NK-92 treated with Interleukin-12 subunit alpha and Interleukin-12 subunit beta, amount 100 ng/mL, for 24 hours (cell line): ENCODE results near the gene AKAP1.
"Not testable (repeated sequence)": the region's sequence is repeated elsewhere in the genome, so short reads cannot be mapped to it uniquely, and the experiment has no call there.

Source experiments
- DNase-seq: peaks from one replicate; lab custom pipeline; 2025; lab: John Stamatoyannopoulos, UW

Gene AKAP1

GRCh38 chr17:57077000-57077399 is 8.0 kb upstream of the AKAP1 start:
- no peak for DNase-seq

DNA sequence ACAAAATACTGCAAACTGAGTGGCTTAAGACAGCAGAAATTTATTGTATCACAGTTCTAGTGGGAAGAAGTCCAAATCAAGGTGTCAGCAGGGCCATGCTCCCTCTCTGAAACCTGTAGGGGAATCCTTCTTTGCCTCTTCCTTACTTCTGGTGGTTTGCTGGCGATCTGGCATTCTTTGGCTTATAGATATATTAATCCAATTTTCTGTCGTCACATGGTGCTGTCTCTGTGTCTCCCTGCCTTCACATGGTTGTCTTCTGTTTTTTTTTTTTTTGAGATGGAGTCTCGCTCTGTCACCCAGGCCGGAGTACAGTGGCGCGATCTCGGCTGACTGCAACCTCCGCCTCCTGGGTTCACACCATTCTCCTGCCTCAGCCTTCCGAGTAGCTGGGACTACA is 6.8 kb upstream of the AKAP1 start:
- DNase-seq = no peak

GRCh38 chr17:57080718-57081117 is 4.3 kb upstream of the AKAP1 start:
- no peak for DNase-seq

- DNase-seq = no peak
These were observed 2.6 kb upstream of the AKAP1 start for GRCh38 chr17:57082441-57082840.

DNA sequence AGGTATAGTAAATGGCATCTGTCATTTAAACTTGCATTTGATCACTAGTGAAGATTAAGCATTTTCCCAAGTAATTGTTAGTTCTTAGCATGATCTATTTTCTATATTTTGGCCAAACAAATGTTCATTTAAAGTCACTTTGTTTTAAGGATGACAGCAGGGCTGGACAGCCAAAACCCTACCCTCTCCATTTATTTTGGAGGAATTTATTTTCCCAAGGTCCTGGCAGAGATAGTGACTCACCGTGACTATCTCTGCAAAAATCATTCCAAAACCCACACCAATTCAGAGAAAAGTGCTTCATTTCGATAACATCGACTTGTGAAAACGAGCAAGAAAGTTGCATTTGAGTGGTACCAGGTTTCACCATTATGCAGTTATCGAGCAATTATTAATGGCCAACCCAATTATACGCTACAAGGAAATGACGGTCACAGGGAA is 665 bp upstream of the AKAP1 start:
- DNase-seq = no peak

DNA sequence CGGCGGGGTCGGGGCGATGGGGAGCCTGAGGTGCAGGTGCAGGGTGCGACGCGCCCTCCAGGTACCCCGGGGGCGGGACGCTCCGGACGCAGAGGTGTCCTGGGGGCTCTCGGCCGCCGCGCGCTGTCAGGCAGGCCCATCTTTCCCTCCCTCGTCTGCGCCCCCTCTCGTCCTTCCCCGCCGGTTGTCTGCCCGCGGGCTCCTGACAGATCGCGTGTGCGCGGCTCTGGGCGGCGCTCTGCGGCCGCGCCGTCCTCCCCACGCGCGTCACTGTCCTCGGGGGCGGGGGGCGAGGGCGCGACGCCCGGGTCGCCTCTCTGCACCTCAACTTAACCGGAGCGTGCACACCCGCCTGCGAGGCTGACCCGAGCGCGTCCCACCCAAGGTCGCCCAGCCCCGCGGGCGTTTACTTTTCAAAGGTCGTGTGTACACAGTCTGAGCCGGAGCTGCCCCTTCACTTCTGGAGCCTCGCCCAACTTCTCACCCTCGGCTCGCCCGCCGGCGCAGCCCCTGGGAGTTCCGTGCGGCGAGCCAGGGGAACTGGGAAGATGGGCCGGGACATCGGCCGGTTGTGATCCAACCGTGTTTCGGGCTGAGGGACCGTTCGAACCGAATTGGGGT is 512 bp downstream of the AKAP1 start:
- DNase-seq = peak; percentile 72

DNA sequence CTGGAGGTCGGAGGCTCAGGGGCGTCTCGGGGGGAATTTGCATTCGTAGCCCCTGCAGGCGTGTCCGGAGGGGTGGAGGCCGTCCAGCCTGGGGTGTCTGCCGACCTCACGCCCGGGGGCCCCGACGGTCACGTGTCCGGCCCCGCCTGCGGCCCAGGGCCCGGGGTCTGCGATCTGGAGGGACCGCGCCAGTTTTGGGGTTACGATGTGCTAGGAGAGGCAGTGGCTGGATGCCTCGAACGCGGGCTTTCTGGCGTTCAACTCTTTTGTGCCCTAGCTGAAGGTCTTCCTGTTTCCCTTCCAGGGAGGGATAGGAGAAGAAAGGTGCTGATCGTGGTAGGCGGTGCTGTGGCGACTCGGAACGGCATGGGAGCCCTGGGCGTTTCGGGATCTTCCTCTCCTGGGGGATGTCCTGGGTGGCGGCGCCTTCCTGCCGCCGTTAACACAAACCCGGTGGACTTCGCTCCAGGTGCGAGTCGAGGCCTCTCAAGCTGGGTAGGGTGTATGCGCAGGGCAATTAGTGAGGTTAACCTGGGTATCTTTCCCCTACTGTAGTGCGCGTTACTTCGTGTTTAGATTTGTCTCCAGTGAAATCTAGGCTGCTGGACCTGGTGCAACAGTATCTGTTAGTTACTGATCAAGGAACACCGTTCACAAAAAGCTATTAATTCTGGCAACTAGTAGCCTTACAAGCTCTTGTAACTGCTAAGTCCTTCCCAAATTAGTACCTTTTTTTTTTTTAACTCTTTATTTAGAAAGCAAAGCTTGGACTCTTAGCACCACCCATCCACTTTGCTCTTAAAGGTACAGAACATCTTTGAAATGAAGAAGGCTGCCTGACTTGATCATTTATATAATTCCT is 1.3 kb downstream of the AKAP1 start:
- no peak for DNase-seq

DNA sequence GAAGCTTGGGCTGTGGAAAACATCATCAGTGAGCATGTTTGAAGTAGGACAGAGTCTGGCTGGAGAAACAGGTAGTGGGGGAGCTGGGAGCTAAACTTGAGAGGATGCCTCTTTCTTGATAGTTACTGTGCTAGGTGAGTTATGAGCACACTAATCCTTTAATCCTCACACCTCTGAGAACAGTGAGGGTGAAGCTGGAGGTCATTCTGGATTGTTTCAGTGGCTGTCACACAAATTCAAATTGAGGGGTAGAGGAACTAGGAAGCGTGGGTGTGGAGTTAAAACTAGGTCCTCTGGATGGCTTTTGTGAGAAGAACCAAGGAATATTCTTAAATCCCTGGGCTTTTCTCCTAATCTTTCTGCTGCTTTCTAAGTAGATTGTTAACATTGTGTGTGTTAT is 3.3 kb downstream of the AKAP1 start:
- no peak for DNase-seq

DNA sequence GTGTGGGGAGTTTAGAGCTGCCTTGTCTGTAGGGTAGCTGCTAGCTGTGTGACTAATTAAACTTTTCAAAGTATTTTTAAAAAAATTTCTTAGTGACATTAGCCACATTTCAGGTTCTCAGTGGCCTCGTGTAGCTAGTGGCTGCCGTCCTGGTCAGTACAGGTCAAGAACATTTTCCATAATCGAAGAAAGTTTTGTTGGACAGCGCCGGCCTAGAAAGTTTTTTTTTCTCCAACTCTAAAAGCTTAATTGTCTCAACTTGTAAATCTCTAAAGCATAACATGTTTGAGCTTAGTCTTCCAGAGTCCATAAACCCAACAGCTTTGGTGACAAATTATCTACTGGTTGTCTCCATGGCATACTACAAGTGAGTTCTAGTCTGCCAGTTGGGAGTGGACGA is 4.3 kb downstream of the AKAP1 start:
- no peak for DNase-seq

DNA sequence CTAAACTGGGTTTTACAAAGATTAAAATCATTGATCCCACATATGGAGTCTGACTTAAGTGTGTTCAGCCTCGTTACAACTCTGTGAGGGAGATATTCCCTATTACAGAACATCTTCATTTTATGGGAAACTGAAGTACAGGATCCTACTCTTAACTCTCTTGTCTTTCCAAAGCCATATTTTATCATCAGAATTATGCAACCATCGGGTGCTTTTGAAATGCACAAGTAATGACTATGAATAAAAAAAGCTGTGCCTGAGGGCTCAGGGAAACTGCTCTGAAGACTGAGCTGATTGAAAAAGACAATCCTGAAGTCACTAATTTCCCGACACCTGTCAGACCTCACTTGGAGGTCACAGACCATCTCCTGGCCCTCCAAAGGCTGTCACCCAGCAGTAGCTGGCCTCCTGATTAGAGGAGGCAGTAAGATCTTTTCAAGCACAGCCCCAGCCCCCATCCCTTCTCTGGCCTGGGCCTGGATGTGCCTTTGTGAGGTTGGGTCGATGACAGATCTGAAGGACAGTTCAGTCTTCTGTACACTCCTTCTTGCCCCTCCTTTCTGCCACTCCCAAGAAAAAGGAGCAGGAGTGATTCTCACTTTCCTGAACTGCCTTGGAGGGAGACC is 5.6 kb downstream of the AKAP1 start:
- no peak for DNase-seq

- DNase-seq = no peak
These were observed 6.2 kb downstream of the AKAP1 start for GRCh38 chr17:57091186-57091618.

DNA sequence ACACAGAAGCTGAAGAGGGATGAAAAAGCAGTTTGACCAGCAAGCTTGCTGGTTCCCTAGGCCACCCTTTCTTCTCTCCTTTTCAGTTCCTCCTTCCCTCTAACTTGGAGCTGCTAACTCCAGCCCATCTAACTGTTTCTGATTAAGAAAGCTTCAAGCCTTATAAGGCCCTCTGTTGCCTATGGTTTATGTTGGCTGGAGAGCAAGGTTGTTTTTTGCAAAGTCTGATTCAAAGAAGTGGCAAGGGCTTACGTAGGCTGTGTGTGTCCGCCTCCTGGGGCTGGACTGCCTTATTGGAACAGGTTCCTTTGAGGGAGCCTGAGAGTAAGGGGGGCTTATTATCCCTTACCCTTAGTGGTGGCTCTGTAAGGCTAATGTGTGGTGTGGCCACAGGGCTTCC is 7.1 kb downstream of the AKAP1 start:
- no peak for DNase-seq

- DNase-seq = no peak
These were observed 7.7 kb downstream of the AKAP1 start for GRCh38 chr17:57092779-57093178.

DNA sequence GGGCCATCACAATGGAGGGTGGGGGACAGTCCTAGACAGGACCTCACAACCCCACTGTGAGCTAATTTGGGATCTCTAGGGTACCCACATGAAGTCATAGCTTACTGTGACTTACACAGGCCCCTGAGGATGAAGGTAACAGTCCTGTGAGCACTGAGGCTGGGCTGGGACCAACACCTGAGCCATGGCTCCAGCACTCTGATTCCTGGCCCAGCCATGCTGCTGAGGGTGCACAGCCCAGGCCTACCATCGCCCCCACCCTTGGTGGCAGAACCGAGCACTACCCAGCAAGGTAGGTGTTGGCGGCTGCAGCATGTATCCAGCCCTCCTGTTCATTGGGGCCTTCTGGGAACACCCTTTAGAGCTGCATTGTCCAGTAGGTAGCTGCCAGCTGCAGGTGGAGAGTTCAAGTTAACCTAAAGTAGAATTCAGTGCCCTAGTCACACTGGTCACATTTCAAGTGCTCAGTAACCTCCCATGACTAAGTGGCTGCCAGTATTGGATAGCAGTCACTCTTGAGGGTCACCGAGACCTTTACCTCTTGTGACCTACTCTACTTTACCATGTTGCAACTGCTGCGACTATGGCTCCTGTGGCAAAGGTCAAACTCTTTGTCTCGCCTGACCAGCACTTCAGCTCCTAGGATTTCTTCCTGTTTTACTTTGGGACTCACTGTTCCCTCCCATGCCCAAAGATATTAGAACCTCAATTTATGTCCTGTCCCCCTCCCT is 11.6 kb downstream of the AKAP1 start:
- DNase-seq = no peak

DNA sequence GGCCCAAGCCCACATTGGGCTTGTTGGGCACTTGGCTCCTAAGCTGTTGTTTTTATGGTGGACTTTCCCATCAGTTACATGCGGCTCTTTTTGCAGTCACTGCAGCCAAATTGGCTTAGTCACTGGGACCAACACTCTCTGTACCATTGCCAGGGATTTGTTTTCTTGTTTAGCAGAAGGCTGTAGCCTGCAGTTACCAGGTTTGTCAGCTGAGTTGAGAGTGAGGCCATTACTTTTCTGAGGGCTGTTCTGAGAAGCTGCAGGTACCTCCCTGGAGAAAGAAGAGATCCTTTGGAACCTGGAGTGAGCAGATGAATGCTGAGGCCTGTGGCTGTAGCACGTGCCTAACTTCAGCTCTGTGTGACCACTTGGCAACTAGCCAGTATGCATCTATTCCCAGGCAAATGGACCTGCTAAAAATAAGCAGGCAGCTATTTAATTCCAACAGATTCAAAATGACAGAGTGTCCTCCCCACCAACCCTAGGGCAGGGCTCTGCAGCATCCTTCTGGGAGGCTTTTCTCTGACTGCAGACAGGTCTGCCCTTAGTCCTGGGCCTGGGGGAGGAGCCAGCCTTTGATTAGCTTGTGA is 12.9 kb downstream of the AKAP1 start:
- no peak for DNase-seq

DNA sequence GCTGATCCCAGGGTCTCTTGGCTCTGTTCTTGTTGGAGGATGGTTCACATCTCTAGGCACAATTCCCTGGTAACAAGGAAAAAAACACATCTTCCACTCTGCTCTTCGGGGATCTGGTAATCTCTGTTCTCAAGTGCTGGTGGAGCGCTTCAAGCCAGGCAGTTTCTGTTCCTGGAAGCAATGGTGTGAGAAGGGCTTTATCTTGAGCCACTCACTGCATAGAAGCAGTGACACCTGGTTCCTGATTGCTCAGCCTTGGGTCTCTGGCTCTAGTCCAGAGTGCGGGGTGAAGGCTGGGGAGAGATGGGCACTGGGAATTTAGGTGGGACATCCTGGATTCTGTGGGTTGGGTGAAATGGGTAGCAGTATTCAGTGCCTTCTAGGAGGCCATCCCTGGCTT is 14.1 kb downstream of the AKAP1 start:
- DNase-seq = no peak

- no peak for DNase-seq
These were observed 17.1 kb downstream of the AKAP1 start for GRCh38 chr17:57102122-57102521.

GRCh38 chr17:57102660-57103059 is 17.6 kb downstream of the AKAP1 start:
- DNase-seq = not testable (repeated sequence)

DNA sequence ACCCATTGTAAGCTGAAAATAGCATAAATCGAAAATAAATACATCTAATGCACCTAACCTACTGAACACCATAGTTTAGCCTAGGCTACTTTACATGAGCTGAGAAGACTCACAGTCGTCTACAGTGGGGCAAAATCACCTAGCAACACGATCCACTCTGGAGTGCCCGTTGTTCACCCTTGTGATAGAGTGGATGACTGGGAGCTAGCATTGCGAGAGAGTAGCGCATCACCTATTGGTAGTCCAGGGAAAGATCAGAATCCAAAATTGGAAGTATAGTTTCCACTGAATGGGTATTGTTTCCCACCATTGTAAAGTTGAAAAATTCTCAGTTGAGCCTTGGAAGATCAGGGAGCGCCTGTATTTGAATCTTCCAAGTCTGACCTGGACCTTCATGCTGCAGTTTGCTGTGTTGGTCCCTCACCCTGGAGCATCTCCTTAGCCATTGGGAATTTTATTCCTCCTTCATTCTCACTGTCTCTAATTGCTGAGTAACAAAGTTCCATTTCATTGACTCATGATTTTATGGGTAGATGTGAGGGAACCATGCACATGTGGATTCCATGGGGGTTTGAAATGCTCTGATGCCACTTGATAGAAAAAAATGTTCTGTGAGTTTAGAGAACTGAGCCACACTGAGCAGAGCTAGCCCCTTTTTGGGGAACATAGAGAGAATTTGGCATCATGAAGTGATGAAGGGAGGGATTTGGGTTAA is 19.6 kb downstream of the AKAP1 start:
- DNase-seq = no peak

DNA sequence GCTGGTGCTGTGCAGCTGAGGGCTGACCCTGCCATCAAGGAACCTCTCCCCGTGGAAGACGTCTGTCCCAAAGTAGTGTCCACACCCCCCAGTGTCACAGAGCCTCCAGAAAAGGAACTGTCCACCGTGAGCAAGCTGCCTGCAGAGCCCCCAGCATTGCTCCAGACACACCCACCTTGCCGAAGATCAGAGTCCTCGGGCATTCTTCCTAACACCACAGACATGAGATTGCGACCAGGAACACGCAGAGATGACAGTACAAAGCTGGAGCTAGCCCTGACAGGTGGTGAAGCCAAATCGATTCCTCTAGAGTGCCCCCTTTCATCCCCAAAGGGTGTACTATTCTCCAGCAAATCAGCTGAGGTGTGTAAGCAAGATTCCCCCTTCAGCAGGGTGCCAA is 20.5 kb downstream of the AKAP1 start:
- DNase-seq = no peak

DNA sequence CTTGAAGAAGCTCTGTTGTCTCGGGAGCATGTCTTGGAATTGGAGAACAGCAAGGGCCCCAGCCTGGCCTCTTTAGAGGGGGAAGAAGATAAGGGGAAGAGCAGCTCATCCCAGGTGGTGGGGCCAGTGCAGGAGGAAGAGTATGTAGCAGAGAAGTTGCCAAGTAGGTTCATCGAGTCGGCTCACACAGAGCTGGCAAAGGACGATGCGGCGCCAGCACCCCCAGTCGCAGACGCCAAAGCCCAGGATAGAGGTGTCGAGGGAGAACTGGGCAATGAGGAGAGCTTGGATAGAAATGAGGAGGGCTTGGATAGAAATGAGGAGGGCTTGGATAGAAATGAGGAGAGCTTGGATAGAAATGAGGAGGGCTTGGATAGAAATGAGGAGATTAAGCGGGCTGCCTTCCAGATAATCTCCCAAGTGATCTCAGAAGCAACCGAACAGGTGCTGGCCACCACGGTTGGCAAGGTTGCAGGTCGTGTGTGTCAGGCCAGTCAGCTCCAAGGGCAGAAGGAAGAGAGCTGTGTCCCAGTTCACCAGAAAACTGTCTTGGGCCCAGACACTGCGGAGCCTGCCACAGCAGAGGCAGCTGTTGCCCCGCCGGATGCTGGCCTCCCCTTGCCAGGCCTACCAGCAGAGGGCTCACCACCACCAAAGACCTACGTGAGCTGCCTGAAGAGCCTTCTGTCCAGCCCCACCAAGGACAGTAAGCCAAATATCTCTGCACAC is 21.2 kb downstream of the AKAP1 start:
- no peak for DNase-seq
